ENCODE measurements around the gene FREM1.
A peak's percentile ranks its signal among the peaks of the same experiment; 100 is the strongest.

Gene FREM1

GRCh38 chr9:14866200-14866749 is 44.0 kb downstream of the FREM1 start:
- no peak for DNase-seq

- DNase-seq = no peak
Observed at GRCh38 chr9:14864309-14864708, 45.9 kb downstream of the FREM1 start.

GRCh38 chr9:14863402-14863801 is 46.8 kb downstream of the FREM1 start:
- DNase-seq = no peak

GRCh38 chr9:14857449-14858305 is 52.6 kb downstream of the FREM1 start:
- no peak for DNase-seq

GRCh38 chr9:14849851-14850250 is 60.4 kb downstream of the FREM1 start:
- DNase-seq = no peak

- no peak for DNase-seq
Observed at GRCh38 chr9:14849296-14849695, 60.9 kb downstream of the FREM1 start.

GRCh38 chr9:14846871-14847311 is 63.3 kb downstream of the FREM1 start:
- peak; percentile 75 to 77 for DNase-seq

- no peak for DNase-seq
Observed at GRCh38 chr9:14843163-14843562, 67.1 kb downstream of the FREM1 start.

- no peak for DNase-seq
Observed at GRCh38 chr9:14842269-14842668, 68.0 kb downstream of the FREM1 start.

GRCh38 chr9:14838701-14839100 is 71.5 kb downstream of the FREM1 start:
- DNase-seq = no peak

GRCh38 chr9:14836885-14837284 is 73.3 kb downstream of the FREM1 start:
- no peak for DNase-seq

GRCh38 chr9:14831661-14832060 is 78.6 kb downstream of the FREM1 start:
- no peak for DNase-seq

GRCh38 chr9:14831074-14831473 is 79.2 kb downstream of the FREM1 start:
- no peak for DNase-seq

- no peak for DNase-seq
Observed at GRCh38 chr9:14830057-14830456, 80.2 kb downstream of the FREM1 start.

GRCh38 chr9:14829204-14829603 is 81.0 kb downstream of the FREM1 start:
- no peak for DNase-seq

GRCh38 chr9:14827805-14828204 is 82.4 kb downstream of the FREM1 start:
- no peak for DNase-seq

GRCh38 chr9:14824481-14824880 is 85.7 kb downstream of the FREM1 start:
- DNase-seq = no peak

GRCh38 chr9:14823800-14824199 is 86.4 kb downstream of the FREM1 start:
- no peak for DNase-seq

GRCh38 chr9:14822666-14823065 is 87.6 kb downstream of the FREM1 start:
- DNase-seq = no peak

- no peak for DNase-seq
Observed at GRCh38 chr9:14819183-14819582, 91.0 kb downstream of the FREM1 start.

GRCh38 chr9:14814249-14814628 is 96.0 kb downstream of the FREM1 start:
- no peak for DNase-seq

- no peak for DNase-seq
Observed at GRCh38 chr9:14813336-14814248, 96.6 kb downstream of the FREM1 start.

- no peak for DNase-seq
Observed at GRCh38 chr9:14812806-14813205, 97.4 kb downstream of the FREM1 start.

GRCh38 chr9:14811844-14812243 is 98.4 kb downstream of the FREM1 start:
- DNase-seq = no peak
